GM19240 (cell line): Measurements from ENCODE around the gene CAPG.
"Not testable (repeated sequence)": the region's sequence is repeated elsewhere in the genome, so short reads cannot be mapped to it uniquely, and the experiment has no call there.

Source experiments
- DNase-seq: peaks from one replicate; pipeline ENCODE4 v3.0.0; 2011; ENCODE audit warnings: low spot score; ENCODE audit not compliant: insufficient read length

CAPG gene

DNA sequence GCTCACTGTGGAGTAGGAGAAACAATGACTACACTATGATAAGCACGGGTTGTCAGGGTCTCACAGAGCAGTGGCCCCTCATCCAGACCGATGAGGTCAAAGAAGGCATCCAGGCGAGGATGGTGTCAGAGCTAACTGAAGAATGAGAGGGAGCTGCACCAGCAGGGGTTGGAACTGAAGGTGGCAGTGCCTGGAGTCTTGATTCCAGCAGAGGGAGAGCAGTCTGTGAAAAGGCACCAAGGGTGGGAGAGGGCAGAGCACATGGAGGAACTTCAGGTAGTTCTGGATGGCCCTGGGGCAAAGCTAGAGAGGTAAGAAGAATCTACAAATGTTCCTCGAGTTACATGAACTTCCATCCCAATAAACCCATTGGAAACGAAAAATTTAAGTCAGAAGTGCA lies 43.0 kb downstream of the CAPG start:
- no peak for DNase-seq

GRCh38 chr2:85362653-85363387 lies 47.3 kb downstream of the CAPG start:
- DNase-seq = not testable (repeated sequence)

- DNase-seq = no peak
Measured at GRCh38 chr2:85357736-85358135, 52.4 kb downstream of the CAPG start.

- DNase-seq = no peak
Measured at GRCh38 chr2:85356186-85356585, 54.0 kb downstream of the CAPG start.

DNA sequence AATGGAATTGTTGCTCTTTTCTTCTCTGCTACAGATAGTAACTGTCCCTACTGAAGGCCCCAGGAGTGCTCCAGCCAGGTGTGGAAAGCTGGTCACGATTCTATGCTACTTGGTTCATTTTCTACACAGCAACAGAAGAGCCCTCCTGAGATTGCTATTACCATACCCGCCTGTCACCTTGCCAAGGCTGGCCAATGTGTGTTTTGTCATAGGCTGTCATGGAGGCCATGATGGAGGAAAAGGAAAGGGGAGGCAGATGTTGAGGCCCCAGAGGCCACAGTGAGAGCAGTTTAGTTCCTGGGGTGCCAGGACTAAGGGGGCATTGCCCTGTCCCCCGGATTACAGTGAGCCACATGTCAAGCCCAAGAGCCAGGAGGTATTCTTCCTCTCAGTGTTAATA lies 54.6 kb downstream of the CAPG start:
- DNase-seq = no peak

DNA sequence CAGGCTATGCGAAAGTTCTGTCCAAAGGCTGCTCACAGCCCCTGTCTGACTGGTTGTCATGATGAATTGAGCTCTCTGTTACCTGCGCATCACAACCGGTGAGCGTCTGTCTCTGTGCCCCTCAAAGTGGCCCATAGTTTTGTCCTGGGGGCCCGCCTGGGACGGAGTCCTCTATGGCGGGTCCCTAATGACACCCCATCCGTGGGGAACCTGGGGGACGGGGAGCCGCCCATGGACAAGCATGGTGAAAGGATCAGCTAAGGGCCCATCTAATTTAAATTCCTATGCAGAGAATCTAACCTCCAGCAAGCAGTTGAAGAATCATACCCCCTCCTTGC lies 55.1 kb downstream of the CAPG start:
- no peak for DNase-seq

DNA sequence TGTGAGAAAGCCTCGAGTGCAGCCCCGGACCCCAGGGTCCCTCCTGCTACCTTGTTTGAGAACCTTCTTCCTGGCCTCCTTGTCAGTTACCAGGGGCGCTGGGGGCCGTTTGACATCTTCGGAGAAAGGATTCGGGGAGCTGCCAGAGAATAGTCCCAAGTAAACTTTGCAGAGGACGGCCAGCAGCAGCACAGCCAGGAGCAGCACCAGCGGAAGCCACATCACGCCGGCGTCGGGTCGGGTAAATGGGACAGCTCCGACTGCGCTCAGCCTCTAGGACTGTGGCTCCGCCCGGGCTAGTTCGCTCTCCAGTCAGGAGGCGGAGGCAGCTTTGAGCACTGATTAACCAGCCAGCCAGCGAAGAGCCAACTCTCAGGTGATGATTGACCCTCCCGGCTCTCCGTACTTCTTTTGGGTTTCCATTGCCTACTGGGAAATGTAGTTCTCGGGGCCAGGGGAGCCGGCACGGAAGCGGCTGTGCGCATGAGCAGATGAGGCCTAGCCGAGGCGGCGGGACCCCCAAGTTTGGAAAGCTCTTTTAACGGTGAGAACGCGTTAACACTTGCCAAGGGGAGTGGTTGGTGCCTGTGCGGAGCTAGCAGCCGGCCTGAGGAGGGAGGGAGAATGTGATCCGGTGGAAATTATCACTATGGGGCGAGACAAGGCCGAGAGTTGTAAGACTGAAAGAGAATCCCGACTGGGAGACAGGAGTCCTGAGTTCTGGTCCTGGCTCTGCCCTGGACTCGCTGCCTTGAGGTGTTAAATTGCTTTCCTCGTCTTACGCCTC lies 55.7 kb downstream of the CAPG start, which contains the start of the genes ELMOD3 and RETSAT:
Gene ELMOD3, plus strand, starts transcription at position 484 of the 787 bp plus-strand sequence. CDS start 2,430 bp downstream, outside the sequence.
Gene RETSAT, minus strand, starts transcription at position 243 of the 787 bp plus-strand sequence. Its CDS starts 21 bp downstream, at position 222.
- peak; percentile 99 for DNase-seq

GRCh38 chr2:85353876-85354285 lies 56.3 kb downstream of the CAPG start:
- DNase-seq = no peak

- no peak for DNase-seq
Measured at GRCh38 chr2:85347599-85347998, 62.6 kb downstream of the CAPG start.
